ENCODE data around the gene ZNF273.

ZNF273 gene

DNA sequence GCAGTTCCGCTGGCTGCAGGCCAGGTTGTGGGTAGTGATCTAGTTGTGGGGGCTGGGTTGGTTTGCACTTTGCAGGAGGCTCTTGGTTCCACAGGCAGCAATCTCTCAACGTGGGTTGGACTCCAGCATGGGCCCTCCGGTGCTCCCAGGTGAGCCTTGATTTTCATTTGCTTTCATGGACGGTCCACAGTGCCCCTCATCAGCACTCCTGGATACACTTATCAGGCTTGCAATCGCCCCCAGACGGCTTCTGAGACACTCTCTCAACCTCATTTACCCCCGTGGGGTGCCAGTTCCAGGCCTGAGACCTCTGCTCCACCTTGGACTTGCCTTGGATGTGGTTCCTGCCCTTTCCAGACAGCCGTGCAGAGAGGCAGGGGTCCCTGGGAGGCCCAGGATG is 31.3 kb upstream of the ZNF273 start:
- Histone ChIP-seq H3K9ac (ENCODE audit: low read length) (no peak overlapping the region), H3K9me3 (ENCODE audit: control insufficient read depth, low read length) (peaks cover 2% of the 10 kb centered on the region), H3K27me3 (replicated peaks; ENCODE audit: control insufficient read depth, insufficient read depth, low read length) (peaks cover 17% of the 10 kb centered on the region), H3K4me3 (ENCODE audit: low read length) (no peak overlapping the region), H3K4me1 (ENCODE audit: control insufficient read depth, insufficient read depth, low read length) (no peaks in the 10 kb centered on the region), H3K36me3 (ENCODE audit: control insufficient read depth, insufficient read depth, low read length, severe bottlenecking) (no peaks in the 10 kb centered on the region)
- DNase-seq (ENCODE audit: low read depth) = no peak

DNA sequence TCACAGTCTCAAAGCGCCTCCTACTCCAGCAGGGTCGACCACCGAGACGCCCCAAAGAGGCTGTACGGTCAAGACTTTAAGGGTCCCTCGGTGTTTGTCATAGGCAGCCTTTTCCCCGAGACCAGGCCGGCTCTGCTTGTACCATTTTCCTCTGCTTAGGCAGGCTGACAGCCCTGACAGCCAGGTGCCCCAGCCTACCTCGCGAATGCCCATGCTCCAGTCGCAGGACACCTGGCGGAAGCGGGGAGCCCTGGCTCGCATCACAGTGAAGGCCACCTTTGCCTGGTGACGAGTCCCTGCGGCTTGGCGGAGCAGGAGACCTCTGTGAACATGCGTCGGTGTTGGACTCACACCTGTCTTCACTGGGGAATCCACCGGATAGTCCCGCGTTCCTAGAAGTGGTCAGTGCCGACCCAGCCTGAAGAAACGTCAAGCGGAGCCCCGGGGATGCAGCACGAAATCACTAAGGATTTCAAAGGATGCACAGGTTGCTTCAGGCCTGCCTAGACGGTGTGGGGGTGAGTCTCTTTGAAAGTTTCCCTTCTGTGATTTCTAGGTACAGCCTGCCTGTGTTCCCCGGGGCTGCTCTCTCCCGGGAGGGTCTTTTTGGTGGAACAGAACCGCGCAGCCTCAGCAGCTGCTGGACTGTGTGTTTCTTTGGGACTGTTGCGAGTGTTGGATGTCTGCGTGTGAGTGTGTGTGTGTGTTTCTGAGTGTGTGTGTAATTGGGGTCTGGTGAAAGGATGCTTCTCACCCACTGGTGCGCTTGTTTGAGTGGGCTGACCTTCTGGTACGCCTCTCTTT is 30.5 kb upstream of the ZNF273 start:
- Histone ChIP-seq H3K9me3 (ENCODE audit: control insufficient read depth, low read length) (peaks cover 2% of the 10 kb centered on the region), H3K4me3 (ENCODE audit: low read length) (no peak overlapping the region), H3K36me3 (ENCODE audit: control insufficient read depth, insufficient read depth, low read length, severe bottlenecking) (no peaks in the 10 kb centered on the region), H3K4me1 (ENCODE audit: control insufficient read depth, insufficient read depth, low read length) (no peaks in the 10 kb centered on the region), H3K27me3 (replicated peaks; ENCODE audit: control insufficient read depth, insufficient read depth, low read length) (peaks cover 23% of the 10 kb centered on the region), H3K9ac (ENCODE audit: low read length) (no peak overlapping the region)
- DNase-seq (ENCODE audit: low read depth) = no peak

GRCh38 chr7:64873155-64873500 is 29.9 kb upstream of the ZNF273 start:
- no peak for DNase-seq (ENCODE audit: low read depth)
- H3K36me3 ChIP-seq (ENCODE audit: control insufficient read depth, insufficient read depth, low read length, severe bottlenecking) = no peaks in the 10 kb centered on the region
- peaks cover 2% of the 10 kb centered on the region for H3K9me3 ChIP-seq (ENCODE audit: control insufficient read depth, low read length)
- H3K4me1 ChIP-seq (ENCODE audit: control insufficient read depth, insufficient read depth, low read length) = no peaks in the 10 kb centered on the region
- no peak overlapping the region for H3K4me3 ChIP-seq (ENCODE audit: low read length)
- no peak overlapping the region for H3K9ac ChIP-seq (ENCODE audit: low read length)
- H3K27me3 ChIP-seq (replicated peaks; ENCODE audit: control insufficient read depth, insufficient read depth, low read length) = peaks cover 23% of the 10 kb centered on the region

DNA sequence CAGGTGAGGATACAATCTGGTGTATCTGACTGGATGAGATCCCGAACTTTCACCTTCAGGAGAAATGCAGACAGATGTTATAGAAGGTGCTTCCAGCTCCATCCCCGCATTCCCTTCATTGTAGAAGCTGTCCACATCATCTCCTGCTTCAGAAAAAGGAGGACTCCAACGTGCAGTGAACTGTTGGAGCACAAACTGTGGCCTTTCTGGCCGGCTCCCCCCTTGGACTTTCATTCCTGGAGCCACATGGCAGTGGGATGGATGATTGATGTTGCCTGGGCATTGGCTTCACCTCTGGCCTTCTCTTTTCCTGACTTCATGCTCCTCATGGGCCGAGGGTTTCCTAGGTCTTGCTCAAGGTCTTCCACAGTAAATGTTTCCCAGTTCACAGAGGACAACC is 29.6 kb upstream of the ZNF273 start:
- Histone ChIP-seq H3K27me3 (replicated peaks; ENCODE audit: control insufficient read depth, insufficient read depth, low read length) (peaks cover 23% of the 10 kb centered on the region), H3K9me3 (ENCODE audit: control insufficient read depth, low read length) (peaks cover 2% of the 10 kb centered on the region), H3K4me1 (ENCODE audit: control insufficient read depth, insufficient read depth, low read length) (no peaks in the 10 kb centered on the region), H3K36me3 (ENCODE audit: control insufficient read depth, insufficient read depth, low read length, severe bottlenecking) (no peaks in the 10 kb centered on the region), H3K9ac (ENCODE audit: low read length) (no peak overlapping the region), H3K4me3 (ENCODE audit: low read length) (no peak overlapping the region)
- no peak for DNase-seq (ENCODE audit: low read depth)

- Histone ChIP-seq H3K9me3 (ENCODE audit: control insufficient read depth, low read length) (peaks cover 2% of the 10 kb centered on the region), H3K36me3 (ENCODE audit: control insufficient read depth, insufficient read depth, low read length, severe bottlenecking) (no peaks in the 10 kb centered on the region), H3K27me3 (replicated peaks; ENCODE audit: control insufficient read depth, insufficient read depth, low read length) (peaks cover 23% of the 10 kb centered on the region), H3K4me3 (ENCODE audit: low read length) (no peak overlapping the region), H3K4me1 (ENCODE audit: control insufficient read depth, insufficient read depth, low read length) (no peaks in the 10 kb centered on the region), H3K9ac (ENCODE audit: low read length) (no peak overlapping the region)
- no peak for DNase-seq (ENCODE audit: low read depth)
These were observed 29.0 kb upstream of the ZNF273 start for GRCh38 chr7:64874114-64874513.

- H3K9ac ChIP-seq (ENCODE audit: low read length) = no peak overlapping the region
- peaks cover 2% of the 10 kb centered on the region for H3K9me3 ChIP-seq (ENCODE audit: control insufficient read depth, low read length)
- H3K36me3 ChIP-seq (ENCODE audit: control insufficient read depth, insufficient read depth, low read length, severe bottlenecking) = no peaks in the 10 kb centered on the region
- no peaks in the 10 kb centered on the region for H3K4me1 ChIP-seq (ENCODE audit: control insufficient read depth, insufficient read depth, low read length)
- no peak for DNase-seq (ENCODE audit: low read depth)
- H3K27me3 ChIP-seq (replicated peaks; ENCODE audit: control insufficient read depth, insufficient read depth, low read length) = peaks cover 23% of the 10 kb centered on the region
- H3K4me3 ChIP-seq (ENCODE audit: low read length) = no peak overlapping the region
These were observed 28.4 kb upstream of the ZNF273 start for GRCh38 chr7:64874562-64875250.

GRCh38 chr7:64875258-64875657 is 27.8 kb upstream of the ZNF273 start:
- H3K4me3 ChIP-seq (ENCODE audit: low read length) = no peak overlapping the region
- H3K9me3 ChIP-seq (ENCODE audit: control insufficient read depth, low read length) = peaks cover 2% of the 10 kb centered on the region
- DNase-seq (ENCODE audit: low read depth) = no peak
- no peaks in the 10 kb centered on the region for H3K36me3 ChIP-seq (ENCODE audit: control insufficient read depth, insufficient read depth, low read length, severe bottlenecking)
- H3K27me3 ChIP-seq (replicated peaks; ENCODE audit: control insufficient read depth, insufficient read depth, low read length) = peaks cover 23% of the 10 kb centered on the region
- no peaks in the 10 kb centered on the region for H3K4me1 ChIP-seq (ENCODE audit: control insufficient read depth, insufficient read depth, low read length)
- no peak overlapping the region for H3K9ac ChIP-seq (ENCODE audit: low read length)

DNA sequence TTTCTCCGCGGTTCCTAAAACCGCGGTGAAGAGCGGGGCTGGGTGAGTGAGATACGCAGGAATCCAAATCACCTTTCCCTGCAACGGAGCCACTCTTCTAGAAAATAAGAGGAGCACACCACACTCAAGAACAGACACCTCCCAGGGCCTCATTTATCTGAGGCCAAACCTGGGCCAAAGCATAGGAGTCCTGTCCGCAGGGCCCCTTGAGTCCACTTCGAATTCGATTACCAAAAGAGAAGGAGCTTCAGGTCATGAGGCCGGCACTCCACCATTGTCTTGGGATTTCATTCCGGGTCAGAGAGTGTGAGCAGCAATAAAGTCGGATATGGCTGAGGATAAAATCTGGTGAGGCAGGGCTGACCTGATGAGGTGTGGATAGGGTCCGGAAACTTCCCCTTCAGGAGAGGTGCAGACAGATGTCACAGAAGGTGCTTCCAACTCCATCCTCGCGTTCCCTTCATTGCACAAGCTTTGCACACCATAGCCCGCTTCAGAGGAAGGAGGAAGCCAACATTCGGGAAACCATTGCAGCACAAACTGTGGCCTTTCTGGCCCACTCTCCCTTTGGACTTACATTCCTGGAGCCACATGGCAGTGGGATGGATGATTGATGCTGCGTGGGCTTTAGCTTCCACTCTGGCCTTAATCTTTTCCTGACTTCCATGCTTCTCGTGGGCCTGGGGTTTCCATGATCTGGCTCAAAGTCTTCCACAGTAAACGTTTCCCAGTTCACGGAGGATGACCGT is 27.2 kb upstream of the ZNF273 start:
- H3K4me3 ChIP-seq (ENCODE audit: low read length) = no peak overlapping the region
- DNase-seq (ENCODE audit: low read depth) = no peak
- H3K27me3 ChIP-seq (replicated peaks; ENCODE audit: control insufficient read depth, insufficient read depth, low read length) = peaks cover 23% of the 10 kb centered on the region
- peaks cover 2% of the 10 kb centered on the region for H3K9me3 ChIP-seq (ENCODE audit: control insufficient read depth, low read length)
- H3K36me3 ChIP-seq (ENCODE audit: control insufficient read depth, insufficient read depth, low read length, severe bottlenecking) = no peaks in the 10 kb centered on the region
- no peak overlapping the region for H3K9ac ChIP-seq (ENCODE audit: low read length)
- H3K4me1 ChIP-seq (ENCODE audit: control insufficient read depth, insufficient read depth, low read length) = no peaks in the 10 kb centered on the region

GRCh38 chr7:64876792-64877713 is 26.0 kb upstream of the ZNF273 start:
- Histone ChIP-seq H3K4me1 (ENCODE audit: control insufficient read depth, insufficient read depth, low read length) (peaks cover under 1% of the 10 kb centered on the region), H3K9ac (ENCODE audit: low read length) (no peak overlapping the region), H3K9me3 (ENCODE audit: control insufficient read depth, low read length) (peaks cover 2% of the 10 kb centered on the region), H3K4me3 (ENCODE audit: low read length) (peak overlapping the region; percentile 68), H3K27me3 (replicated peaks; ENCODE audit: control insufficient read depth, insufficient read depth, low read length) (peaks cover 23% of the 10 kb centered on the region), H3K36me3 (ENCODE audit: control insufficient read depth, insufficient read depth, low read length, severe bottlenecking) (no peaks in the 10 kb centered on the region)
- no peak for DNase-seq (ENCODE audit: low read depth)

DNA sequence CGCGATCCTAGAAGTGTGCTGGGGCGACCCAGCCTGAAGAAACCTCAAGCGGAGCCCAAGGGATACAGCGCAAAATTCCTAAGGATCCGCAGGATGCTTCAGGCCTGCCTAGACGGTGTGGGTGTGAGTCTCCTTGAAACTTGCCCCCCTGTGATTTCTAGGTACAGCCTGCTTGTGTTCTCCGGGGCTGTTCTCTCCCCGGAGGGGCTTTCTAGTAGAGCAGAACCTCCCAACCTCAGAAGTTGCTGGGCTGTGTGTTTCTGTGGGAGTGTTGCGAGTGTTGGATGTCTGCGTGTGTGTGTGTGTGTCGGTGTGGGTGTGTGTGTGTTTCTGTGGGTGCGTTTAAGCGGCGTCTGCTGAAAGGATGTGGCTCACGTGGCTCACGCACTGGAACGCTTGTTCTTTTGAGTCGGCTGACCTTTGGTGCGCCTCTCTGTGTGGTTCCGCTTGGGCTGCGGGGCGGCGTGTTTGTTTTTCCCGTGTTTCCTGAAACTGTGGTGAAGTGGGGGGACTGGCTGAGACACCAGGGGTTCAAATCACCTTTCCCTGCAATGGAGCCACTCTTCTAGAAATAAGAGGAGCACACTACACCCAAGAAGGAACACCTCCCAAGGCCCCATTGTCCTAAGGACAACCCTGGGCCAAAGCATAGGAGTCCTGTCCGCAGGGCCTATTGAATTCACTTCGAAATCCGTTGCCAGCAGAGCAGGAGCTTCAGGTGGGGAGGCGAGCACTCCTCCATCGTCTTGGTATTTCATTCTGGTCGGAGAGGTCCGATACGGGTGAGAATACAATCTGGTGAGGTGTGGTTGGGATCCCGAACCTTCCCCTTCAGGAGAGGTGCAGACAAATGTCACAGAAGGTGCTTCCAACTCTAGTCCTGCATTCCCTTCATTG is 25.1 kb upstream of the ZNF273 start:
- peak overlapping the region; percentile 68 for H3K4me3 ChIP-seq (ENCODE audit: low read length)
- peaks cover 23% of the 10 kb centered on the region for H3K27me3 ChIP-seq (replicated peaks; ENCODE audit: control insufficient read depth, insufficient read depth, low read length)
- H3K9ac ChIP-seq (ENCODE audit: low read length) = no peak overlapping the region
- DNase-seq (ENCODE audit: low read depth) = no peak
- H3K4me1 ChIP-seq (ENCODE audit: control insufficient read depth, insufficient read depth, low read length) = peaks cover 8% of the 10 kb centered on the region
- peaks cover 2% of the 10 kb centered on the region for H3K9me3 ChIP-seq (ENCODE audit: control insufficient read depth, low read length)
- no peaks in the 10 kb centered on the region for H3K36me3 ChIP-seq (ENCODE audit: control insufficient read depth, insufficient read depth, low read length, severe bottlenecking)

All from adipocyte (in vitro differentiated cells).